ENCODE measurements around the gene BCL6. TPM values are rescaled to one million over a fixed set of nuclear protein-coding genes. Genes with fewer than 3 reads are reported as not detected.
A peak's percentile ranks its signal among the peaks of the same experiment; 100 is the strongest.

BCL6 gene
- polyA plus RNA-seq, 1 donor (not counting 4 experiments of a cell fraction or from before 2014, with no cell fraction given), result 7.7 TPM

DNA sequence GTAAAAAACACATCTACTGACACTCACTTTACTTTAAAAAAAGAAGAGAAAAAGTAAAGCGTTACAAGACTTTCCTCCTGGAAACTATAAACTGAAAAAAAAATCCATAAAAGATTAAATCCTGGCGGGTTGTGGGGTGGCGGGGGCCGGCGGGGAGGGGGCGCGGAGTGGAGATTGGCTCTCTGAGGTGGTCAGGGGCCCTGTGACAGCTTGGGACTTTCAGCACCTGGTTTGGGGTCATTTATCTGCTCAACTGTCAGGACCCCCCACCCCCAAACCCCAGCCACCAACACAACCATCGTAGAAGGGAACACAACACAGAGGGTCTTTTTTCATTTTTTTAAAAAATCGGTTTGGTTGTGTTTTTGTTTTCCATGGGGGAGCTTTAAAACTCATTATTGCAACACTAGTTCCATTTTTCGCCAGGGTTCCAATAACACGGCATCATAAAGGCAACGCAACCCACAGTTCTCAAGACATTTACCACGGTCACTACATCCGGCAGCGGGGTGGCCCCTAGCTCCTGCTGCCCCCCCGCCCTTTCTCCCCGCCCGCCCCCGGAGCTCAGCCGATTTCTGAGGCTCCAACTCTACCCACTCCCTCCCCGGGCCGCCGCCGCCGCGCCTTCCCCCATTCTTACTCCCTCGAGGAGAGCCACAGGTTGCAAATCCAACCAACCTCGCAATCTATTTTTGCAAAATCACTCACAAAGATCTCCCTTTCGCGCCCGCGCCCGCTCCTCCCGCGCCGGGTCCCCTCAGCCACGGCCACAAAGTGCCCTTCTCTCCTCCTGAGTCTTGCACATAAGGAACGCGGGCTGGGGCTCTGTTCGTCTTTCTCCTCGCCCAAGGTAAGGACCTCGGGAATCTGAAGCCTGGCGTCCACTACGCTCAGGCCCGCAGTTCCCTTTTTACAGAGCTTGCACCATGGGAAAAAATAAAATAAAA lies 1.8 kb downstream of the BCL6 start:
- TF ChIP-seq EZH2 (IDR thresholded peaks at IDR 0.05; ENCODE audit: low read length), result no peak
- TF ChIP-seq, protein P1, sequence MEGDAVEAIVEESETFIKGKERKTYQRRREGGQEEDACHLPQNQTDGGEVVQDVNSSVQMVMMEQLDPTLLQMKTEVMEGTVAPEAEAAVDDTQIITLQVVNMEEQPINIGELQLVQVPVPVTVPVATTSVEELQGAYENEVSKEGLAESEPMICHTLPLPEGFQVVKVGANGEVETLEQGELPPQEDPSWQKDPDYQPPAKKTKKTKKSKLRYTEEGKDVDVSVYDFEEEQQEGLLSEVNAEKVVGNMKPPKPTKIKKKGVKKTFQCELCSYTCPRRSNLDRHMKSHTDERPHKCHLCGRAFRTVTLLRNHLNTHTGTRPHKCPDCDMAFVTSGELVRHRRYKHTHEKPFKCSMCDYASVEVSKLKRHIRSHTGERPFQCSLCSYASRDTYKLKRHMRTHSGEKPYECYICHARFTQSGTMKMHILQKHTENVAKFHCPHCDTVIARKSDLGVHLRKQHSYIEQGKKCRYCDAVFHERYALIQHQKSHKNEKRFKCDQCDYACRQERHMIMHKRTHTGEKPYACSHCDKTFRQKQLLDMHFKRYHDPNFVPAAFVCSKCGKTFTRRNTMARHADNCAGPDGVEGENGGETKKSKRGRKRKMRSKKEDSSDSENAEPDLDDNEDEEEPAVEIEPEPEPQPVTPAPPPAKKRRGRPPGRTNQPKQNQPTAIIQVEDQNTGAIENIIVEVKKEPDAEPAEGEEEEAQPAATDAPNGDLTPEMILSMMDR (optimal IDR thresholded peaks at IDR 0.05 in 1 of 3, IDR thresholded peaks at IDR 0.05 in 1 of 3, conservative IDR thresholded peaks at IDR 0.05 in 1 of 3; ENCODE audit: extremely low read depth in 1 of 3, insufficient read depth in 2 of 3, low read length in 3 of 3), result no peak
- Histone ChIP-seq H3K36me3 (ENCODE audit: control insufficient read depth in 2 of 2, extremely low read depth in 1 of 2, insufficient read depth in 2 of 2, low read length in 2 of 2) (no peaks in the 10 kb centered on the region), H3K79me2 (ENCODE audit: control insufficient read depth, insufficient read depth, low read length) (peaks cover 31% of the 10 kb centered on the region), H3K9me1 (ENCODE audit: control insufficient read depth, extremely low read depth, insufficient read depth, low read length) (no peaks in the 10 kb centered on the region), H3K27ac (ENCODE audit: control insufficient read depth, insufficient read depth, low read length) (peak overlapping the region; percentile 95), H3K4me3 (ENCODE audit: control insufficient read depth in 2 of 3, extremely low read depth in 1 of 3, insufficient read depth in 2 of 3, low read depth in 1 of 3, low read length in 3 of 3) (peak overlapping the region; percentile 55 to 100 (median 93)), H4K20me1 (ENCODE audit: control insufficient read depth, extremely low read depth, insufficient read depth, low read length) (no peaks in the 10 kb centered on the region), H3K4me1 (ENCODE audit: control insufficient read depth, extremely low read depth, insufficient read depth, low read length) (peaks cover 51% of the 10 kb centered on the region), H2AFZ (ENCODE audit: control insufficient read depth, low read length) (no peak overlapping the region), H3K4me2 (ENCODE audit: control insufficient read depth, extremely low read depth, insufficient read depth, low read depth, low read length) (peak overlapping the region; percentile 95), H3K9ac (ENCODE audit: control insufficient read depth, extremely low read depth, insufficient read depth, low read length) (peak overlapping the region; percentile 85), H3K9me3 (ENCODE audit: control insufficient read depth, low read depth, low read length) (no peaks in the 10 kb centered on the region), H3K27me3 (ENCODE audit: control insufficient read depth, extremely low read depth, insufficient read depth, low read length) (no peaks in the 10 kb centered on the region)
- FAIRE-seq (no peak), DNase-seq (ENCODE audit: low read depth, low spot score) (no peak)
- dilution Hi-C loops (cut with MboI; ENCODE audit: extremely low pct_ligation_motif_present, low sequenced_read_pairs), result loop anchor here (25.0 kb wide), 1 partner anchor 1194 kb away; no protein-coding TSS in a partner anchor

DNA sequence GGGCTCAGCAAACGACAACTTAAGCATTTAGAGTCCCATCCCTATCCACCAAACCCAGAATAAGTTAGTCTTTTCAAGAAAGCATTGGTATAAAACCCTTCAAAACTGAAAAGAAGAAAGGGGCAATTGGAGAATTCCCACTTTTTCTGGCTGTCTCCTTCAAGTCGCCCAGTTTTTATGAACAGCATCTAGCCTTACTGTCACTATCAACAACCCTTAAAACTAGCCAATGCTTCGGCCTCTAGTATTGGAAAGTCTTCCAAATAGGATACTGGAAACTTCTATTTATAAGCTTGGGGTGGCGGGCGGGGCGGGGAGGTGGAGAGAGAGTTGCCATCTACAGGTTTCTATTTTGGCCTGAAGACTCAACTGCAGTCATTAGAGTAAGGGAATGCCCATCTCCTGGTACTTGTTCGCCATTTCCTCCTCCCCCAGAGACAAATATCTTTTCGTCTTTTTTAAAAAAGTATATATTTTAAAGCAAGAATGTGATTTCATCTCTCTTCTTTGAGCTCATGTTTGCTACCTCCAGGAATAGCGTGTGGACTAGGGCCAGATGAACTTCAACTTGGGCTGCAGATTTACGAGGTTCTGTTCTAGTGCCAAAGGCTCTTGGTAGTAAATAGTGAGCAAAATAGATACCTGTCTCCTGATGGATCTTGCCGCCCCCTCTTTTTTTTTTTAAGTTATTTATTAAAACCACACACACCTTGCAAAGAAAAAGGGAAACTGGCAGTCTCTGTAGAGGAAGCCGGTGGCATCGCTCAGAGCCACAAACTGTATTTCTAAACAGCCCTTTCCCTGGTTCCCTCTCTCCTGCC lies 2.7 kb downstream of the BCL6 start:
- Histone ChIP-seq H3K79me2 (ENCODE audit: control insufficient read depth, insufficient read depth, low read length) (peaks cover 31% of the 10 kb centered on the region), H3K4me3 (ENCODE audit: control insufficient read depth in 2 of 3, extremely low read depth in 1 of 3, insufficient read depth in 2 of 3, low read depth in 1 of 3, low read length in 3 of 3) (peak overlapping the region; percentile 55 to 100 (median 81)), H3K27ac (ENCODE audit: control insufficient read depth, insufficient read depth, low read length) (peak overlapping the region; percentile 31), H2AFZ (ENCODE audit: control insufficient read depth, low read length) (peak overlapping the region; percentile 24), H3K4me1 (ENCODE audit: control insufficient read depth, extremely low read depth, insufficient read depth, low read length) (peaks cover 49% of the 10 kb centered on the region), H3K9me1 (ENCODE audit: control insufficient read depth, extremely low read depth, insufficient read depth, low read length) (no peaks in the 10 kb centered on the region), H3K4me2 (ENCODE audit: control insufficient read depth, extremely low read depth, insufficient read depth, low read depth, low read length) (peak overlapping the region; percentile 95), H4K20me1 (ENCODE audit: control insufficient read depth, extremely low read depth, insufficient read depth, low read length) (no peaks in the 10 kb centered on the region), H3K9ac (ENCODE audit: control insufficient read depth, extremely low read depth, insufficient read depth, low read length) (peak overlapping the region; percentile 81), H3K36me3 (ENCODE audit: control insufficient read depth in 2 of 2, extremely low read depth in 1 of 2, insufficient read depth in 2 of 2, low read length in 2 of 2) (no peaks in the 10 kb centered on the region), H3K9me3 (ENCODE audit: control insufficient read depth, low read depth, low read length) (no peaks in the 10 kb centered on the region), H3K27me3 (ENCODE audit: control insufficient read depth, extremely low read depth, insufficient read depth, low read length) (no peaks in the 10 kb centered on the region)
- DNase-seq (ENCODE audit: low read depth, low spot score), result no peak
- TF ChIP-seq, protein P1 (optimal IDR thresholded peaks at IDR 0.05 in 1 of 3, IDR thresholded peaks at IDR 0.05 in 1 of 3, conservative IDR thresholded peaks at IDR 0.05 in 1 of 3; ENCODE audit: extremely low read depth in 1 of 3, insufficient read depth in 2 of 3, low read length in 3 of 3), result no peak
- TF ChIP-seq EZH2 (IDR thresholded peaks at IDR 0.05; ENCODE audit: low read length), result no peak
- FAIRE-seq, result no peak
- dilution Hi-C loops (cut with MboI; ENCODE audit: extremely low pct_ligation_motif_present, low sequenced_read_pairs), result loop anchor here (25.0 kb wide), 1 partner anchor 1195 kb away; no protein-coding TSS in a partner anchor
